Activated T-cell treated with anti-CD3 and anti-CD28 coated beads, Interleukin-2, amount 50 U/mL, for 24 hours (primary cell): ENCODE results near the gene TYW1.
"Not testable (repeated sequence)": the region's sequence is repeated elsewhere in the genome, so short reads cannot be mapped to it uniquely, and the experiment has no call there.

ENCODE experiments used
- DNase-seq: peaks from one replicate; pipeline ENCODE4 v3.0.0-alpha.2; 2020
- H3K27ac Mint-ChIP-seq: 2 replicates; pipeline ENCODE4 v1.8.0; 2020; ENCODE audit warnings: mild to moderate bottlenecking, mixed read lengths
- H3K27me3 Mint-ChIP-seq: 2 replicates; pipeline ENCODE4 v1.8.0; 2020; ENCODE audit warnings: mixed read lengths
- H3K36me3 Mint-ChIP-seq: 2 replicates; pipeline ENCODE4 v1.8.0; 2020; ENCODE audit warnings: low read depth, mixed read lengths
- H3K4me1 Mint-ChIP-seq: 2 replicates; pipeline ENCODE4 v1.8.0; 2020; ENCODE audit warnings: low read depth, mixed read lengths
- H3K4me3 Mint-ChIP-seq: 2 replicates; pipeline ENCODE4 v1.8.0; 2020; ENCODE audit warnings: mild to moderate bottlenecking, moderate library complexity, mixed read lengths
- H3K9me3 Mint-ChIP-seq: 2 replicates; pipeline ENCODE4 v1.8.0; 2020; ENCODE audit warnings: mixed read lengths

Gene TYW1

GRCh38 chr7:67233506-67233905, 236.9 kb downstream of the TYW1 start:
- not testable (repeated sequence) for H3K4me1 Mint-ChIP-seq, H3K27me3 Mint-ChIP-seq, H3K27ac Mint-ChIP-seq, DNase-seq, H3K9me3 Mint-ChIP-seq, H3K4me3 Mint-ChIP-seq
- peaks cover 42% of the 10 kb centered on the region for H3K36me3 Mint-ChIP-seq

- H3K27me3 Mint-ChIP-seq, DNase-seq, H3K4me1 Mint-ChIP-seq, H3K9me3 Mint-ChIP-seq, H3K4me3 Mint-ChIP-seq: not testable (repeated sequence)
- Mint-ChIP-seq H3K36me3 (peaks cover 45% of the 10 kb centered on the region), H3K27ac (peak overlapping the region; percentile 80)
Measured at GRCh38 chr7:67236216-67236615, 239.6 kb downstream of the TYW1 start.

GRCh38 chr7:67242871-67243270, 246.2 kb downstream of the TYW1 start:
- not testable (repeated sequence) for H3K4me1 Mint-ChIP-seq, H3K9me3 Mint-ChIP-seq, H3K4me3 Mint-ChIP-seq, DNase-seq, H3K27me3 Mint-ChIP-seq
- peaks cover 49% of the 10 kb centered on the region for H3K36me3 Mint-ChIP-seq
- H3K27ac Mint-ChIP-seq = peak overlapping the region; percentile 15

GRCh38 chr7:67248364-67248763, 251.7 kb downstream of the TYW1 start:
- DNase-seq, H3K4me1 Mint-ChIP-seq, H3K4me3 Mint-ChIP-seq, H3K27ac Mint-ChIP-seq, H3K27me3 Mint-ChIP-seq, H3K9me3 Mint-ChIP-seq: not testable (repeated sequence)
- H3K36me3 Mint-ChIP-seq = peaks cover 29% of the 10 kb centered on the region

- no peak overlapping the region for H3K27ac Mint-ChIP-seq
- peaks cover 5% of the 10 kb centered on the region for H3K4me1 Mint-ChIP-seq
- H3K27me3 Mint-ChIP-seq = no peaks in the 10 kb centered on the region
- peaks cover 26% of the 10 kb centered on the region for H3K36me3 Mint-ChIP-seq
- peaks cover 13% of the 10 kb centered on the region for H3K9me3 Mint-ChIP-seq
- H3K4me3 Mint-ChIP-seq = no peak overlapping the region
- no peak for DNase-seq
Measured at GRCh38 chr7:67251986-67252558, 255.4 kb downstream of the TYW1 start.

GRCh38 chr7:67255076-67255475, 258.4 kb downstream of the TYW1 start:
- H3K36me3 Mint-ChIP-seq = peaks cover 22% of the 10 kb centered on the region
- H3K27me3 Mint-ChIP-seq, H3K4me1 Mint-ChIP-seq, DNase-seq, H3K27ac Mint-ChIP-seq, H3K4me3 Mint-ChIP-seq: not testable (repeated sequence)
- peaks cover 11% of the 10 kb centered on the region for H3K9me3 Mint-ChIP-seq

GRCh38 chr7:67257779-67258178, 261.1 kb downstream of the TYW1 start:
- peaks cover 18% of the 10 kb centered on the region for H3K36me3 Mint-ChIP-seq
- H3K9me3 Mint-ChIP-seq, H3K4me1 Mint-ChIP-seq, H3K4me3 Mint-ChIP-seq, DNase-seq, H3K27ac Mint-ChIP-seq, H3K27me3 Mint-ChIP-seq: not testable (repeated sequence)

- H3K9me3 Mint-ChIP-seq, H3K27ac Mint-ChIP-seq, DNase-seq: not testable (repeated sequence)
Measured at GRCh38 chr7:67259363-67259762, 262.7 kb downstream of the TYW1 start.

GRCh38 chr7:67260166-67260586, 263.5 kb downstream of the TYW1 start:
- not testable (repeated sequence) for H3K9me3 Mint-ChIP-seq, H3K27me3 Mint-ChIP-seq, DNase-seq, H3K4me3 Mint-ChIP-seq, H3K27ac Mint-ChIP-seq, H3K4me1 Mint-ChIP-seq
- H3K36me3 Mint-ChIP-seq = peaks cover 18% of the 10 kb centered on the region

More at GRCh38 chr7:67259363-67259762, 262.7 kb downstream of the TYW1 start:
- H3K4me3 Mint-ChIP-seq, H3K27me3 Mint-ChIP-seq, H3K4me1 Mint-ChIP-seq: not testable (repeated sequence)
- peaks cover 19% of the 10 kb centered on the region for H3K36me3 Mint-ChIP-seq

- H3K27me3 Mint-ChIP-seq, H3K27ac Mint-ChIP-seq, H3K4me1 Mint-ChIP-seq, H3K9me3 Mint-ChIP-seq, DNase-seq, H3K4me3 Mint-ChIP-seq: not testable (repeated sequence)
- H3K36me3 Mint-ChIP-seq = peaks cover 18% of the 10 kb centered on the region
Measured at GRCh38 chr7:67264000-67264399, 267.4 kb downstream of the TYW1 start.

GRCh38 chr7:67266070-67266469, 269.4 kb downstream of the TYW1 start:
- H3K4me3 Mint-ChIP-seq, H3K27me3 Mint-ChIP-seq, DNase-seq, H3K4me1 Mint-ChIP-seq, H3K27ac Mint-ChIP-seq, H3K9me3 Mint-ChIP-seq: not testable (repeated sequence)
- peaks cover 15% of the 10 kb centered on the region for H3K36me3 Mint-ChIP-seq

- Mint-ChIP-seq H3K4me3 (no peak overlapping the region), H3K27me3 (no peaks in the 10 kb centered on the region), H3K4me1 (no peaks in the 10 kb centered on the region), H3K27ac (no peak overlapping the region), H3K9me3 (no peaks in the 10 kb centered on the region), H3K36me3 (peaks cover 10% of the 10 kb centered on the region)
- no peak for DNase-seq
Measured at GRCh38 chr7:67267914-67268313, 271.3 kb downstream of the TYW1 start.

GRCh38 chr7:67269916-67270315, 273.3 kb downstream of the TYW1 start:
- not testable (repeated sequence) for H3K9me3 Mint-ChIP-seq, H3K4me3 Mint-ChIP-seq, DNase-seq, H3K27ac Mint-ChIP-seq, H3K27me3 Mint-ChIP-seq, H3K4me1 Mint-ChIP-seq, H3K36me3 Mint-ChIP-seq
